Measurements from ENCODE around the gene RNASE11. TPM values are rescaled to one million over a fixed set of nuclear protein-coding genes. Genes with fewer than 3 reads are reported as not detected.

RNASE11 gene
- total and polyA plus RNA-seq, 9 of the 15 experiments (the other 6 are each of a cell fraction or from before 2014, with no cell fraction given), result 0.16 to 0.29 (median 0.22) TPM; not detected in 6

- TF ChIP-seq ZSCAN29 (IDR thresholded peaks at IDR 0.05) (no peak), FOXM1 (IDR thresholded peaks at IDR 0.05; ENCODE audit: low read depth) (no peak), FOXM1 (CRISPR knock-in tag; IDR thresholded peaks at IDR 0.05; ENCODE audit: low read depth) (no peak), HLTF (IDR thresholded peaks at IDR 0.05) (no peak), NFRKB (IDR thresholded peaks at IDR 0.05; ENCODE audit: low read depth) (no peak), ZNF398 (CRISPR knock-in tag; IDR thresholded peaks at IDR 0.05) (no peak), STAG1 (CRISPR knock-in tag; IDR thresholded peaks at IDR 0.05; ENCODE audit: borderline replicate concordance) (peak; percentile 89), PREB (CRISPR knock-in tag; IDR thresholded peaks at IDR 0.05) (no peak), E4F1 (CRISPR knock-in tag; IDR thresholded peaks at IDR 0.05; ENCODE audit: borderline replicate concordance) (no peak), MYC (IDR thresholded peaks at IDR 0.05; ENCODE audit: low read depth, low read length) (no peak), MYC (CRISPR knock-in tag; IDR thresholded peaks at IDR 0.05; ENCODE audit: borderline replicate concordance, low read depth) (no peak), FOXO4 (CRISPR knock-in tag; IDR thresholded peaks at IDR 0.05) (no peak), PML (IDR thresholded peaks at IDR 0.05; ENCODE audit: low read length) (no peak; the same call in 1 of the 2 replicates), ZNF785 (CRISPR knock-in tag; IDR thresholded peaks at IDR 0.05) (no peak), SMARCE1 (IDR thresholded peaks at IDR 0.05) (no peak), ZNF518B (CRISPR knock-in tag; IDR thresholded peaks at IDR 0.05) (no peak), NFATC3 (IDR thresholded peaks at IDR 0.05) (no peak; the same call in 1 of the 2 replicates), MAFF (IDR thresholded peaks at IDR 0.05; ENCODE audit: low read length) (no peak), KDM5B (IDR thresholded peaks at IDR 0.05; ENCODE audit: insufficient replicate concordance, low read depth, low read length) (no peak)
These were observed 21.6 kb upstream of the RNASE11 start (continued) for GRCh38 chr14:20609215-20610001.

Data from K562 (cell line).